GM12891 (cell line): ENCODE results near the gene TK2.

Experiments used
- POLR2A ChIP-seq: IDR thresholded peaks from 2 replicates; pipeline ENCODE4 v1.6.1; 2011; ENCODE audit warnings: low read depth, low read length, control low read depth
- POLR2AphosphoS5 ChIP-seq: IDR thresholded peaks from 2 replicates; pipeline ENCODE4 v1.6.1; 2011; ENCODE audit warnings: low read depth, low read length, control low read depth
- SPI1 ChIP-seq: IDR thresholded peaks from 2 replicates; pipeline ENCODE4 v1.6.1; 2011; ENCODE audit warnings: low read depth, low read length, control low read depth
- TAF1 ChIP-seq: IDR thresholded peaks from 2 replicates; pipeline ENCODE4 v1.6.1; 2011; ENCODE audit warnings: low read depth, low read length, control low read depth

DNA sequence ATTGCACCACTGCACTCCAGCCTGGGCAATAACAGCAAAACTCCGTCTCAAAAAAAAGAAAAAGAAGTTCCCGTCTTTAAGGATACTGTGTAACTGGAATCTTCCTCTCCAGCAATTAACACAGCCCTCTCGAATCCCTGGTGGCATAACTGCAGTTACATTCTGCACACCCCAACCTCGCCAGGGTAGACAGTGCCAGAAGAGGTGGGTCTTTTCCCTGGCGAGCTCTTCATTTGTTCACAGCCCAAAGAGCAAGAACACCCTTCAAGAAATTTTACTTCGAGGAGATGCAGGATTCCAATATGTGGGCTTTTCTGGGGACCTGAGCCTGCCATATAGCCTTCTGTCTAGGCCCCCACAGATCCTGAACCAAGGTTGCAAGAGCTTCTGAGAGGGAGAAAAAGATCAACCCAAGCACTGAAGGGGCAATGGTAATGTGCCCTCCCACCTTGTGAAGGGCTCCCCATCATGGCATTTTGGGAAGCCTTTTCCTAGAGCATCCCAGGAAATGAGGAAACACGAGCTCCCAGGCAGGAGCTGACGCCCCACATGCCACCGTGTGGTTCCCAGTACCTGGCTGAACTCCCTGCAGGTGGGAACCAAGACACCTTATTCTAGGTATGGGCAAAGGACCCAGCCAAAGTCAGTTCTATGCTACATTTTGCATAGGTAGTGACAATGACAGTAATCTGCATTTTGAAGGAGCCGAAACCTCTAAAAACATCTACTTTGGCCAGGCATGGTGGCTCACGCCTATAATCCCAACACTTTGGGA, 26.9 kb downstream of the TK2 start:
- TF ChIP-seq SPI1 (no peak), POLR2AphosphoS5 (no peak), POLR2A (no peak), TAF1 (no peak)
